IMR-90 (cell line): ENCODE measurements around the gene SLC24A3. TPM values are rescaled to one million over a fixed set of nuclear protein-coding genes. Genes with fewer than 3 reads are reported as not detected.

Experiments used
- ATAC-seq: fragments of 200-7000 bp; cut with Tn5 transposase; 2 replicates; pipeline ENCODE4 v1.9.1; 2020; ENCODE audit warnings: low read depth, mild to moderate bottlenecking, moderate library complexity
- BruUV-seq: library from RNA; stranded (reverse); fragments of 400-500 nt; replicated peaks from 2 replicates; lab custom pipeline; 2021; lab: Mats Ljungman, UMichigan
- CTCF ChIA-PET: fragments of 300-600 bp; formaldehyde crosslinking; extraction: SDS; loops from one replicate; lab custom pipeline; 2021; ENCODE audit warnings: antibody characterized with exemption; lab: Yijun Ruan, JAX
- POLR2A ChIA-PET: fragments of 300-600 bp; sonication (Branson Sonifier 250); formaldehyde crosslinking; loops from one replicate; lab custom pipeline; 2022; ENCODE audit warnings: antibody characterized with exemption; ENCODE audit not compliant: unreplicated experiment; lab: Charles Lee
- DNase-seq: peaks from one replicate; pipeline ENCODE4 v3.0.0; 2013
- H2AFZ ChIP-seq: replicated peaks from 2 replicates; pipeline ENCODE3; 2013; ENCODE audit warnings: low read length, mild to moderate bottlenecking; ENCODE audit not compliant: poor library complexity
- H2AK5ac ChIP-seq: 2 replicates; pipeline ENCODE4 v1.6.1; 2013; ENCODE audit warnings: low read depth, low read length, inconsistent platforms
- H2AK9ac ChIP-seq: replicated peaks from 2 replicates; pipeline ENCODE3; 2013; ENCODE audit warnings: mild to moderate bottlenecking, low read depth, low read length, moderate library complexity; ENCODE audit not compliant: poor library complexity
- H2BK120ac ChIP-seq: 2 replicates; pipeline ENCODE4 v1.6.1; 2013; ENCODE audit warnings: low read depth, low read length, inconsistent platforms
- H2BK15ac ChIP-seq: 3 replicates; pipeline ENCODE4 v1.6.1; 2013; ENCODE audit warnings: low read depth, low read length, inconsistent platforms
- H2BK20ac ChIP-seq: 2 replicates; pipeline ENCODE4 v1.6.1; 2013; ENCODE audit warnings: low read depth, mild to moderate bottlenecking, inconsistent platforms, low read length, moderate library complexity
- H2BK5ac ChIP-seq: 2 replicates; pipeline ENCODE4 v1.6.1; 2013; ENCODE audit warnings: mild to moderate bottlenecking, low read depth, low read length, inconsistent platforms; ENCODE audit not compliant: poor library complexity, severe bottlenecking
- H3K14ac ChIP-seq: replicated peaks from 2 replicates; pipeline ENCODE4 v1.6.1; 2013; ENCODE audit warnings: low read depth, low read length, inconsistent platforms
- H3K18ac ChIP-seq: 2 replicates; pipeline ENCODE4 v1.6.1; 2013; ENCODE audit warnings: low read depth, low read length, control low read depth
- H3K23ac ChIP-seq: 2 replicates; pipeline ENCODE4 v1.6.1; 2013; ENCODE audit warnings: low read depth, low read length, inconsistent platforms
- H3K27ac ChIP-seq: 2 replicates; pipeline ENCODE4 v1.5.1; 2013; ENCODE audit warnings: mild to moderate bottlenecking, control low read depth, low read length; ENCODE audit not compliant: insufficient read depth
- H3K27me3 ChIP-seq: 2 replicates; pipeline ENCODE4 v1.6.1; 2013; ENCODE audit warnings: low read length; ENCODE audit not compliant: control insufficient read depth, insufficient read depth
- H3K36me3 ChIP-seq: 2 replicates; pipeline ENCODE4 v1.6.1; 2013; ENCODE audit warnings: low read length, mixed read lengths; ENCODE audit not compliant: control insufficient read depth, insufficient read depth
- H3K4ac ChIP-seq: 2 replicates; pipeline ENCODE4 v1.6.1; 2013; ENCODE audit warnings: low read depth, low read length, inconsistent platforms
- H3K4me1 ChIP-seq: 2 replicates; pipeline ENCODE4 v1.6.1; 2013; ENCODE audit warnings: low read length, mixed read lengths; ENCODE audit not compliant: control insufficient read depth, insufficient read depth
- H3K4me2 ChIP-seq: 2 replicates; pipeline ENCODE4 v1.6.1; 2013; ENCODE audit warnings: low read depth, mild to moderate bottlenecking, control low read depth, low read length, moderate library complexity
- H3K4me3 ChIP-seq: 2 replicates; pipeline ENCODE4 v1.5.1; 2013; ENCODE audit warnings: low read depth, mild to moderate bottlenecking, control low read depth, low read length, moderate library complexity; ENCODE audit not compliant: insufficient read depth
- H3K56ac ChIP-seq: 2 replicates; pipeline ENCODE4 v1.6.1; 2013; ENCODE audit warnings: low read length, inconsistent platforms; ENCODE audit not compliant: insufficient read depth; ENCODE audit errors: extremely low read depth
- H3K79me1 ChIP-seq, 2 experiments: 2 replicates each; pipeline ENCODE4 v1.6.1; 2013; ENCODE audit warnings: low read length in 2 of 2, inconsistent platforms in 1 of 2, low read depth in 1 of 2
- H3K9ac ChIP-seq: 2 replicates; pipeline ENCODE4 v1.6.1; 2013; ENCODE audit warnings: low read depth, low read length, control low read depth
- H3K9me1 ChIP-seq: 2 replicates; pipeline ENCODE4 v1.6.1; 2013; ENCODE audit warnings: low read length, inconsistent platforms; ENCODE audit not compliant: insufficient read depth
- H3K9me3 ChIP-seq: 2 replicates; pipeline ENCODE4 v1.6.1; 2013; ENCODE audit warnings: low read length; ENCODE audit not compliant: control insufficient read depth, insufficient read depth
- H4K20me1 ChIP-seq: 2 replicates; pipeline ENCODE4 v1.6.1; 2013; ENCODE audit warnings: low read length, inconsistent platforms; ENCODE audit not compliant: insufficient read depth
- H4K5ac ChIP-seq: 2 replicates; pipeline ENCODE4 v1.6.1; 2013; ENCODE audit warnings: mild to moderate bottlenecking, low read depth, low read length, control low read depth
- H4K8ac ChIP-seq, 2 experiments: 2 replicates each; pipeline ENCODE4 v1.6.1; 2013; ENCODE audit warnings: low read depth in 2 of 2, low read length in 2 of 2, control low read depth in 1 of 2, inconsistent platforms in 1 of 2
- H4K91ac ChIP-seq: 2 replicates; pipeline ENCODE4 v1.6.1; 2013; ENCODE audit warnings: low read depth, low read length, inconsistent platforms; ENCODE audit not compliant: insufficient read depth
- RFX5 ChIP-seq: IDR thresholded peaks from 2 replicates; pipeline ENCODE4 v1.8.0; 2012; ENCODE audit warnings: low read depth, mild to moderate bottlenecking, low read length, moderate library complexity
- WGBS, 2 experiments: methylation state at CpG; one replicate each; pipeline versions ENCODE4 v1.1.5 to v1.1.7; 2013; ENCODE audit warnings: missing lambda C conversion rate in 2 of 2; ENCODE audit not compliant: insufficient read length in 1 of 2; ENCODE audit errors: extremely low coverage in 2 of 2; 5-methylcytosine and 5-hydroxymethylcytosine counted together
- dilution Hi-C: fragments of 300-500 bp; cut with HindIII; formaldehyde crosslinking; loops from one replicate; pipeline ENCODE4 v1.14.3; 2018; ENCODE audit warnings: low sequenced_read_pairs; ENCODE audit not compliant: unreplicated experiment
- in situ Hi-C: fragments of 300-500 bp; cut with MboI; formaldehyde crosslinking; loops from 3 replicates; pipeline ENCODE4 v1.14.3; 2019; ENCODE audit warnings: low sequenced_read_pairs, inconsistent platforms, mixed read lengths
- intact Hi-C: fragments of 100-400 bp; cut with micrococcal nuclease; formaldehyde crosslinking; loops from 2 replicates; pipeline ENCODE4 v1.10.0; 2022
- polyA plus RNA-seq, 3 experiments: library from polyadenylated mRNA; depleted of rRNA; stranded (reverse); fragments of >200 nt; gene quantifications; 2 replicates each; pipeline ENCODE4 v1.2.3, GENCODE V29; 2012; ENCODE audit warnings: low replicate concordance in 1 of 3
- total RNA-seq: library from RNA; depleted of rRNA; stranded (reverse); fragments of >200 nt; gene quantifications from 2 replicates; pipeline ENCODE4 v1.2.3, GENCODE V29; 2012

SLC24A3 gene
- total and polyA plus RNA-seq, 2 of the 4 experiments (the other 2 are of a cell fraction) = not detected

DNA sequence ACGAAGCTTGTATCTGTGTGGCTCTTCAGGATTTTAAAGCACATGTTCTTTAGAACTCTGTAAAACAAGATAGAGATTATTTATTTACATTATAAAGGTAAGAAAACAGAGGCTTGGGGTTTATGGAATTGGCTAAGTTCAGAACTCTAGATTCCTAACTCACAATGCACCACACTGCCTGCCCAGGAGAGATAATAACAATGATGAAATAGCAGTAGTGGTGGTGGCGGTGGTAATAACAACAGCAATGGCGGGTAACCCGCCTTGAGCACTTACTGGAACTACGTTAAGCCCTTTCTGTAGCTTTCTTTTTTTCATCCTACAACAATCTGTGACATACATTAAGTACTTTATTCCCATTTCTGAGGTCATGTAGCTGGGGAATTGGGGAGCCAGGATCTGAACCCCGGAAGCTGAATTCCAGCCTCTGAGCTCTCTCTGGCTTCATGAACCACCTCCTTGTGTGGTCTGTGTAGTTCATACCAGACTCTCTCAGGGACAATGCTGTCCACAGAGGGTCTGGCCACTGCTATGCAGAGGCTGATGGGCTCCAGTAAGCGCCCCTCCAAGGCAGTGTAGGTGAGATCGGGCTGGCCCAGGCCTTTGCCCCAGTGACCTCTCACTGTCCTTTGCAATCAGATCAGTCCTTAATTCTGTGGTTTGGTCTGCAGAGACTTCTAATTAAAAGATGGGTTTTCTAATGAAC is 260.9 kb downstream of the SLC24A3 start:
- CTCF ChIA-PET = no interaction called here
- dilution Hi-C loops = no loop called here

More for the DNA sequence above, 260.9 kb downstream of the SLC24A3 start:
- no peak overlapping the region for H2AFZ ChIP-seq
- no peak overlapping the region for H3K18ac ChIP-seq
- no peak overlapping the region for H2BK5ac ChIP-seq
- H3K9me1 ChIP-seq = no peaks in the 10 kb centered on the region
- no peak overlapping the region for H4K8ac ChIP-seq
- no peaks in the 10 kb centered on the region for H3K79me1 ChIP-seq
- H3K4me2 ChIP-seq = no peak overlapping the region
- no peak overlapping the region for H4K91ac ChIP-seq
- H2BK20ac ChIP-seq = no peak overlapping the region
- H3K9me3 ChIP-seq = no peaks in the 10 kb centered on the region
- H3K4ac ChIP-seq = no peak overlapping the region
- POLR2A ChIA-PET = no interaction called here
- H2AK9ac ChIP-seq = no peak overlapping the region
- no peak overlapping the region for H4K5ac ChIP-seq
- TF ChIP-seq RFX5 = no peak
- ATAC-seq (no peak), DNase-seq (no peak)
- in situ Hi-C loops = no loop called here
- H2AK5ac ChIP-seq = no peak overlapping the region
- intact Hi-C loops = no loop called here
- no peaks in the 10 kb centered on the region for H4K20me1 ChIP-seq
- H3K36me3 ChIP-seq = no peaks in the 10 kb centered on the region
- H3K27me3 ChIP-seq = no peaks in the 10 kb centered on the region; the same call in 1 of the 2 replicates
- WGBS, 2 experiments = no CpG with 5 or more reads among the region's 8 CpGs
- H3K4me3 ChIP-seq = no peak overlapping the region
- H2BK15ac ChIP-seq = no peak overlapping the region
- no peak overlapping the region for H3K27ac ChIP-seq
- no peaks in the 10 kb centered on the region for H3K4me1 ChIP-seq
- no peak overlapping the region for H3K14ac ChIP-seq
- no peak overlapping the region for H3K9ac ChIP-seq
- H3K56ac ChIP-seq = no peak overlapping the region
- H3K23ac ChIP-seq = no peak overlapping the region
- no TSS peak for BruUV-seq
- H2BK120ac ChIP-seq = no peak overlapping the region
